HL-60/S4 treated with phorbol 12-myristate 13-acetate at 8.2 ng/mL for 4 days and 3 days (cell line): ENCODE data around the gene ZNF700.
"Not testable (repeated sequence)": the region's sequence is repeated elsewhere in the genome, so short reads cannot be mapped to it uniquely, and the experiment has no call there.

Experiments used
- in situ Hi-C: fragments of 300-500 bp; cut with MboI; formaldehyde crosslinking; loops from 2 replicates; pipeline ENCODE4 v1.15.0; 2022; ENCODE audit warnings: low sequenced_read_pairs

ZNF700 gene

DNA sequence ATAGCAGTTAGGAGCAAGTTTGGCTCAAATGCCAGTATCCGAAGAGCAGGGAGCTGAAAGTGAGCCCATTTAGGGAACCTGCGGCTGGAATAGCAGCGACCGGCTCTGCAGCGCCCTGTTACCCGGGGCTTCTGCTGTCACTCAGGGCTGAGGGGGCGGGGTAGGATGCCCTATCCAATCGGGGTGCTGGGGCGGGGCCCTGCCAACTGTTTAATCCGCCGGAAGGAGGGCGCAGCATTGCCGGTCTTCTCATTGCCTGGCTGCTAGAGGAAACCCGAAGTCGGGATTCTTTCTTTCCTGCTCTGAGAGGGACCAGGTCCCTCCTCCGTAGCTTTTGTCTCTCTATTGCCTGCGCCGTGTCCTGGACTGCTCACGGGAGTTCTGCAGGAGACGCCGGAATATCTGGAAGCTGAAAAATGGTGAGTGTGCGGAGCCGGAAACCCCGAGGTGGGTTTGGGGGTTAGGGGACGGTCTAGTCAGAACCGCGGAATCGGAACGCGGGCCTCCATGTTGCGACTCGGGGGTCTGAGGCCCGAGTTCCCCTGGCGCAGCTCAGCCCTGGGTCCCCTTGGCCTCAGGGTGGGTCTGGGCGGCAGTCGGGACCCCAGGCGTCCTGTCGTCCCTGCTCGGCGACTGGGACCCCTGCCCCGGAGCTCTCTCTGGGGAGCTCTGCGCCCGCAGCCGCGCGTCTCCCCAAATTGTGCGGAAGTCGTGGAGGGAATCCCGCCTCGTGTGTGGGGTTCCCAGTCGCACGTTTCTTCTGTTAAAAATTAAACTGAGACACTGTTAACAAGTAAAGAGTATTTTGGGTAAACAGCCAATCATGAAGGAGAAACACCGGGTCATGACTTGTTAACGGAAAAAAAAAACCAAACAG, 62.7 kb downstream of the ZNF700 start:
- in situ Hi-C loops: no loop called here

DNA sequence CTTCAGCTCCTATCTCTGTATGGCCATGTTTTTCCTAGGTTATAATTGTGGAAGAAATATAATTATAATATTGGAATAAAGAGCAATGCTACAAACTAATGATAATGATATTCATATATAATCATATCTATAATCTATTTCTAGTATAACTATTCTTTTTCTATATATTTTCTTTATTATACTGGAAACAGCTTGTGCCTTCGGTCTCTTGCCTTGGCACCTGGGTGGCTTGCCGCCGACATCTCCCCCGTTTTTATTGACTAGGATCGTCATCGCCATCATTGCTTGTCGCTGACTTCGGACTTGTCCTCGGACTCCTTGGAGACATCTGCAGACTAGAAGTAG, 64.2 kb downstream of the ZNF700 start:
- in situ Hi-C loops: no loop called here

DNA sequence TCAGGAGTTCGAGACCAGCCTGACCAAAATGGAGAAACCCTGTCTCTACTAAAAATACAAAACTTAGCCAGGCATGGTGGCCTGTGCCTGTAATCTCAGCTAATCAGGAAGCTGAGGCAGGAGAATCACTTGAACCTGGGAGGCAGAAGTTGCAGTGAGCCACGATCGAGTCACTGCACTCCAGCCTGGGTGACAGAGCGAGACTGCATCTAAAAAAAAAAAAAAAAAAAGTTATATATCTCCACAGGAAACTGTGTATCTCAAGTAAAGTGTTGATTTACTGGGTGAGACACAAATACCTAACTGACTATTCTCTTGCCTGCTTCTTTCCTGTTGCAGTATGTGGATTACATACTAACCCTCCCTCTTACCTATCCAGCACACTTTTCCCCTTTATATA, 67.0 kb downstream of the ZNF700 start:
- in situ Hi-C loops: not testable (repeated sequence)

DNA sequence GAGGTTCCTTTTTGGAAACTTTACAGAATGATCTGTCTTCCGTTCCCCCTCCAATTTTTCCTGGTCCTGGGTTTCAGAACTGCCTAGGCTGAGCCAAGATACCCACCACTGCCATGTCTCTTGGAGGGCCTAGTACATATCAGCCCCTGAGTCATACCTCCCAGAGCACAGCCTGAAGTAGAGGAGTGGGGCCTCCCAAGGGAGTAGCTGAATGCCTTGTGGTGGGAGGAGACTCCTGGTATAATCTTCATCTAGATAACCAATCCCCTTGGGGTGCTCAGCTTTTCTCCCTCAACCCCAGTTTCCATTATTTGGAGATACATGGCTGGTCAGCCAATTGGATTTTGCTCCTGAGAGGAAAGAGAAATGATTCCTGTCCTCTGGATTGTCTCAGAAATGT, 70.3 kb downstream of the ZNF700 start:
- in situ Hi-C loops: no loop called here
